A673 (cell line): Measurements from ENCODE around the gene ADGRG3.

Source experiments
- EZH2 ChIP-seq: fragments of 200-600 bp; sonication (generic); IDR thresholded peaks from 2 replicates; pipeline ENCODE4 v1.6.1; 2017; ENCODE audit warnings: borderline replicate concordance, low read depth, mild to moderate bottlenecking, mixed read lengths, antibody characterized with exemption, low read length; ENCODE audit not compliant: poor library complexity, severe bottlenecking
- TF ChIP-seq, protein P1 (sequence below): fragments of 300-800, 200-600 bp; sonication (generic); conservative IDR thresholded peaks from 2 replicates; pipeline ENCODE4 v1.5.1; 2017; ENCODE audit warnings: low read depth, mild to moderate bottlenecking, antibody characterized with exemption, low read length, moderate library complexity, mixed read lengths

DNA sequence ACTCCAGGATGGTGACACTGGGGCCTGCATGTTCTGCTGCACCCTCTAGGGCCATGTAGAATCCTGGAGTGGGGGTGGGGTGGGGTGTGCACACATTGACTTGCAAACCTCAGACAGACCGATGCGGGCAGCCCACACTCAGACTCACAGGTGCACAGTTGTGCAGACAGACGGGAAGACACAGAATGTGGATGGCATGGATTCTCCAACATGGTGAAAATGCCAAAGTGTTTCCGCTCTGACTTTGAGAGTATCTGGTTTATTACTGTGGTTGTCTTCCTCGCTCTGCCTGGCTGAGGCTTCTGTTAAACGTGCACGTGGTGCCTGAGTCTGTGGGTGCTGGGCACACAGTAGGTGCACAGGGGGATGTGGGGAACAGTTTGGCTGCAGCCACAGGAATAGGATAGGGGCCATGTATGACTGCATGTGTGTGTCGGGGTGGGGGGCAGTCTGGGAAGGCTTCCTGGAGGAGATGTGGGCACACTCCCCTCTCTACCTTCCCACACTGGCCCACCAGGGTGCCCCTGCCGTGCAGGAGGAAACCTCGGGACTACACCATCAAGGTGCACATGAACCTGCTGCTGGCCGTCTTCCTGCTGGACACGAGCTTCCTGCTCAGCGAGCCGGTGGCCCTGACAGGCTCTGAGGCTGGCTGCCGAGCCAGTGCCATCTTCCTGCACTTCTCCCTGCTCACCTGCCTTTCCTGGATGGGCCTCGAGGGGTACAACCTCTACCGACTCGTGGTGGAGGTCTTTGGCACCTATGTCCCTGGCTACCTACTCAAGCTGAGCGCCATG lies 9.0 kb upstream of the ADGRG3 start:
- TF ChIP-seq, protein P1, sequence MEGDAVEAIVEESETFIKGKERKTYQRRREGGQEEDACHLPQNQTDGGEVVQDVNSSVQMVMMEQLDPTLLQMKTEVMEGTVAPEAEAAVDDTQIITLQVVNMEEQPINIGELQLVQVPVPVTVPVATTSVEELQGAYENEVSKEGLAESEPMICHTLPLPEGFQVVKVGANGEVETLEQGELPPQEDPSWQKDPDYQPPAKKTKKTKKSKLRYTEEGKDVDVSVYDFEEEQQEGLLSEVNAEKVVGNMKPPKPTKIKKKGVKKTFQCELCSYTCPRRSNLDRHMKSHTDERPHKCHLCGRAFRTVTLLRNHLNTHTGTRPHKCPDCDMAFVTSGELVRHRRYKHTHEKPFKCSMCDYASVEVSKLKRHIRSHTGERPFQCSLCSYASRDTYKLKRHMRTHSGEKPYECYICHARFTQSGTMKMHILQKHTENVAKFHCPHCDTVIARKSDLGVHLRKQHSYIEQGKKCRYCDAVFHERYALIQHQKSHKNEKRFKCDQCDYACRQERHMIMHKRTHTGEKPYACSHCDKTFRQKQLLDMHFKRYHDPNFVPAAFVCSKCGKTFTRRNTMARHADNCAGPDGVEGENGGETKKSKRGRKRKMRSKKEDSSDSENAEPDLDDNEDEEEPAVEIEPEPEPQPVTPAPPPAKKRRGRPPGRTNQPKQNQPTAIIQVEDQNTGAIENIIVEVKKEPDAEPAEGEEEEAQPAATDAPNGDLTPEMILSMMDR, result no peak
- TF ChIP-seq EZH2, result no peak
